DMS53 treated with DMSO at 0.1 percent for 48 hours (cell line): Measurements from ENCODE around the gene SOCS2.

Experiments used
- DNase-seq: peaks from one replicate; lab custom pipeline; 2025; ENCODE audit not compliant: unreplicated experiment; lab: John Stamatoyannopoulos, UW

The SOCS2 gene

GRCh38 chr12:93565760-93566159, 6.7 kb upstream of the SOCS2 start:
- no peak for DNase-seq

GRCh38 chr12:93567174-93567573, 5.3 kb upstream of the SOCS2 start:
- DNase-seq, result no peak

- DNase-seq, result no peak
Measured at GRCh38 chr12:93568091-93568490, 4.4 kb upstream of the SOCS2 start.

- DNase-seq, result no peak
Measured at GRCh38 chr12:93569301-93569655, 3.2 kb upstream of the SOCS2 start.

- peak; percentile 57 for DNase-seq
Measured at GRCh38 chr12:93569656-93570551, 2.6 kb upstream of the SOCS2 start.

- peak; percentile 90 for DNase-seq
Measured at GRCh38 chr12:93570552-93571364, 1.7 kb upstream of the SOCS2 start.

GRCh38 chr12:93571365-93571924, 1.0 kb upstream of the SOCS2 start:
- DNase-seq, result peak; percentile 52

- no peak for DNase-seq
Measured at GRCh38 chr12:93572712-93573551, 457 bp downstream of the SOCS2 start.

- DNase-seq, result no peak
Measured at GRCh38 chr12:93573552-93574223, 1.2 kb downstream of the SOCS2 start.

- no peak for DNase-seq
Measured at GRCh38 chr12:93577222-93577621, 4.7 kb downstream of the SOCS2 start.

- DNase-seq, result no peak
Measured at GRCh38 chr12:93578221-93578620, 5.7 kb downstream of the SOCS2 start.

- DNase-seq, result no peak
Measured at GRCh38 chr12:93580682-93581081, 8.2 kb downstream of the SOCS2 start.

GRCh38 chr12:93581370-93581769, 8.9 kb downstream of the SOCS2 start:
- no peak for DNase-seq

GRCh38 chr12:93582351-93582750, 9.9 kb downstream of the SOCS2 start:
- DNase-seq, result no peak

- no peak for DNase-seq
Measured at GRCh38 chr12:93583627-93584392, 11.3 kb downstream of the SOCS2 start.

GRCh38 chr12:93585247-93585646, 12.8 kb downstream of the SOCS2 start:
- DNase-seq, result no peak

- no peak for DNase-seq
Measured at GRCh38 chr12:93587611-93588010, 15.1 kb downstream of the SOCS2 start.

- no peak for DNase-seq
Measured at GRCh38 chr12:93589081-93589480, 16.6 kb downstream of the SOCS2 start.

GRCh38 chr12:93591137-93591868, 18.8 kb downstream of the SOCS2 start:
- peak; percentile 78 for DNase-seq
